Measurements from ENCODE around the gene ITM2C. TPM values are rescaled to one million over a fixed set of nuclear protein-coding genes. Genes with fewer than 3 reads are reported as not detected.

The ITM2C gene
- polyA plus RNA-seq, 1 donor (not counting 4 experiments of a cell fraction or from before 2014, with no cell fraction given): 55.0 TPM

GRCh38 chr2:230821261-230821990 is 43.3 kb upstream of the ITM2C start:
- Histone ChIP-seq H3K9ac (ENCODE audit: control insufficient read depth, extremely low read depth, insufficient read depth, low read length) (no peak overlapping the region), H3K9me3 (ENCODE audit: control insufficient read depth, low read depth, low read length) (no peaks in the 10 kb centered on the region), H3K27ac (ENCODE audit: control insufficient read depth, insufficient read depth, low read length) (no peak overlapping the region), H3K4me3 (ENCODE audit: control insufficient read depth in 2 of 3, extremely low read depth in 1 of 3, insufficient read depth in 2 of 3, low read depth in 1 of 3, low read length in 3 of 3) (no peak overlapping the region), H3K36me3 (ENCODE audit: control insufficient read depth in 2 of 2, extremely low read depth in 1 of 2, insufficient read depth in 2 of 2, low read length in 2 of 2) (peaks cover 18 to 32% of the 10 kb centered on the region in 2 experiments), H3K4me2 (ENCODE audit: control insufficient read depth, extremely low read depth, insufficient read depth, low read depth, low read length) (no peak overlapping the region), H4K20me1 (ENCODE audit: control insufficient read depth, extremely low read depth, insufficient read depth, low read length) (no peaks in the 10 kb centered on the region), H3K4me1 (ENCODE audit: control insufficient read depth, extremely low read depth, insufficient read depth, low read length) (no peaks in the 10 kb centered on the region), H3K27me3 (ENCODE audit: control insufficient read depth, extremely low read depth, insufficient read depth, low read length) (no peaks in the 10 kb centered on the region), H3K79me2 (ENCODE audit: control insufficient read depth, insufficient read depth, low read length) (no peaks in the 10 kb centered on the region), H2AFZ (ENCODE audit: control insufficient read depth, low read length) (no peak overlapping the region), H3K9me1 (ENCODE audit: control insufficient read depth, extremely low read depth, insufficient read depth, low read length) (no peaks in the 10 kb centered on the region)
- dilution Hi-C loops (cut with MboI; ENCODE audit: extremely low pct_ligation_motif_present, low sequenced_read_pairs): no loop called here
- FAIRE-seq (no peak), DNase-seq (ENCODE audit: low read depth, low spot score) (no peak)
- no peak for TF ChIP-seq EZH2 (IDR thresholded peaks at IDR 0.05; ENCODE audit: low read length)
- TF ChIP-seq, protein P1, sequence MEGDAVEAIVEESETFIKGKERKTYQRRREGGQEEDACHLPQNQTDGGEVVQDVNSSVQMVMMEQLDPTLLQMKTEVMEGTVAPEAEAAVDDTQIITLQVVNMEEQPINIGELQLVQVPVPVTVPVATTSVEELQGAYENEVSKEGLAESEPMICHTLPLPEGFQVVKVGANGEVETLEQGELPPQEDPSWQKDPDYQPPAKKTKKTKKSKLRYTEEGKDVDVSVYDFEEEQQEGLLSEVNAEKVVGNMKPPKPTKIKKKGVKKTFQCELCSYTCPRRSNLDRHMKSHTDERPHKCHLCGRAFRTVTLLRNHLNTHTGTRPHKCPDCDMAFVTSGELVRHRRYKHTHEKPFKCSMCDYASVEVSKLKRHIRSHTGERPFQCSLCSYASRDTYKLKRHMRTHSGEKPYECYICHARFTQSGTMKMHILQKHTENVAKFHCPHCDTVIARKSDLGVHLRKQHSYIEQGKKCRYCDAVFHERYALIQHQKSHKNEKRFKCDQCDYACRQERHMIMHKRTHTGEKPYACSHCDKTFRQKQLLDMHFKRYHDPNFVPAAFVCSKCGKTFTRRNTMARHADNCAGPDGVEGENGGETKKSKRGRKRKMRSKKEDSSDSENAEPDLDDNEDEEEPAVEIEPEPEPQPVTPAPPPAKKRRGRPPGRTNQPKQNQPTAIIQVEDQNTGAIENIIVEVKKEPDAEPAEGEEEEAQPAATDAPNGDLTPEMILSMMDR (optimal IDR thresholded peaks at IDR 0.05 in 1 of 3, IDR thresholded peaks at IDR 0.05 in 1 of 3, conservative IDR thresholded peaks at IDR 0.05 in 1 of 3; ENCODE audit: extremely low read depth in 1 of 3, insufficient read depth in 2 of 3, low read length in 3 of 3): no peak

DNA sequence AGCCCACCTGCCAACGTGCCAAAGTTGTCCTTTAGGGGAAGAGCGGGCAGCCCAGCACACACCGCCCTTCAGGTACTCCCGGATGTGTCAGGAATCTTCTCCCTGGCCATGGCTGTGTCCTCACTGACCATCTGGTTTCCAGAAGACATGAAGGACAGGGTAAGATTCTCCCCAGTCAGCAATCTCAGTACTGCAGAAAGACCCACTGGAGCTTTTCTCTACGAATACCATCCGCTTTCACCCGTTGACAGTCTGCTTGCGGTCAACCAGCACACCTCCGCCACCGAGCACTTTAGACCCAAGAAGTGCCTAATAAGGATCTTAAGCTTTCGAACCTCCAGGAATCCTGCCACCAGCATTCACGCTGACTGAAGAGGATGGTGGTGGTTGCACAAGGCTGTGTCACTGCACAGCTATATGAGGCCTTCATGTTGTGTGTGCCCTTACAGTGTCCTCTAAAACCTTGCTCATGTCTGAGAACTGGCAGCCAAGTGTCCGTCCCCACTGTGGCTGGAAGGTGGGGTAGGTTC is 42.7 kb upstream of the ITM2C start:
- DNase-seq (ENCODE audit: low read depth, low spot score): no peak
- dilution Hi-C loops (cut with MboI; ENCODE audit: extremely low pct_ligation_motif_present, low sequenced_read_pairs): no loop called here
- Histone ChIP-seq H3K9ac (ENCODE audit: control insufficient read depth, extremely low read depth, insufficient read depth, low read length) (no peak overlapping the region), H3K4me3 (ENCODE audit: control insufficient read depth in 2 of 3, extremely low read depth in 1 of 3, insufficient read depth in 2 of 3, low read depth in 1 of 3, low read length in 3 of 3) (no peak overlapping the region), H3K4me1 (ENCODE audit: control insufficient read depth, extremely low read depth, insufficient read depth, low read length) (no peaks in the 10 kb centered on the region), H3K79me2 (ENCODE audit: control insufficient read depth, insufficient read depth, low read length) (no peaks in the 10 kb centered on the region), H3K27me3 (ENCODE audit: control insufficient read depth, extremely low read depth, insufficient read depth, low read length) (peaks cover 2% of the 10 kb centered on the region), H4K20me1 (ENCODE audit: control insufficient read depth, extremely low read depth, insufficient read depth, low read length) (no peaks in the 10 kb centered on the region), H3K4me2 (ENCODE audit: control insufficient read depth, extremely low read depth, insufficient read depth, low read depth, low read length) (no peak overlapping the region), H2AFZ (ENCODE audit: control insufficient read depth, low read length) (no peak overlapping the region), H3K36me3 (ENCODE audit: control insufficient read depth in 2 of 2, extremely low read depth in 1 of 2, insufficient read depth in 2 of 2, low read length in 2 of 2) (peaks cover 14 to 28% of the 10 kb centered on the region in 2 experiments), H3K27ac (ENCODE audit: control insufficient read depth, insufficient read depth, low read length) (no peak overlapping the region), H3K9me1 (ENCODE audit: control insufficient read depth, extremely low read depth, insufficient read depth, low read length) (no peaks in the 10 kb centered on the region), H3K9me3 (ENCODE audit: control insufficient read depth, low read depth, low read length) (no peaks in the 10 kb centered on the region)
- no peak for TF ChIP-seq EZH2 (IDR thresholded peaks at IDR 0.05; ENCODE audit: low read length)
- TF ChIP-seq, protein P1 (optimal IDR thresholded peaks at IDR 0.05 in 1 of 3, IDR thresholded peaks at IDR 0.05 in 1 of 3, conservative IDR thresholded peaks at IDR 0.05 in 1 of 3; ENCODE audit: extremely low read depth in 1 of 3, insufficient read depth in 2 of 3, low read length in 3 of 3): no peak
- FAIRE-seq: no peak
